MM.1S (cell line): ENCODE results near the gene ATAD5.

Experiments used
- DNase-seq: peaks from one replicate; pipeline ENCODE4 v3.0.0-alpha.2; 2015
- H2AFZ ChIP-seq: fragments of 300-600 bp; sonication (generic); 2 replicates; pipeline ENCODE4 v1.6.0; 2016; ENCODE audit warnings: antibody characterized with exemption, low read length
- H3F3A ChIP-seq: fragments of 300-600 bp; sonication (generic); 2 replicates; pipeline ENCODE4 v1.6.1; 2016; ENCODE audit warnings: mild to moderate bottlenecking, antibody characterized with exemption, low read length, moderate library complexity, mixed read lengths; ENCODE audit not compliant: insufficient read depth
- H3K27ac ChIP-seq: fragments of 300-600 bp; sonication (generic); 2 replicates; pipeline ENCODE4 v1.5.1; 2016; ENCODE audit warnings: mild to moderate bottlenecking, low read length
- H3K27me3 ChIP-seq: fragments of 300-600 bp; sonication (generic); replicated peaks from 2 replicates; pipeline ENCODE4 v1.6.0; 2016; ENCODE audit warnings: low read length; ENCODE audit not compliant: insufficient read depth
- H3K36me3 ChIP-seq: fragments of 300-600 bp; sonication (generic); replicated peaks from 2 replicates; pipeline ENCODE4 v1.6.1; 2016; ENCODE audit warnings: mild to moderate bottlenecking, low read length, mixed read lengths; ENCODE audit not compliant: insufficient read depth
- H3K4me1 ChIP-seq: fragments of 300-600 bp; sonication (generic); 2 replicates; pipeline ENCODE4 v1.6.1; 2016; ENCODE audit warnings: low read length, mixed read lengths
- H3K4me2 ChIP-seq: fragments of 300-600 bp; sonication (generic); 2 replicates; pipeline ENCODE4 v1.6.0; 2016; ENCODE audit warnings: low read depth, low read length
- H3K4me3 ChIP-seq: fragments of 300-600 bp; sonication (generic); 2 replicates; pipeline ENCODE4 v1.5.1; 2016; ENCODE audit warnings: low read length, mixed read lengths
- H3K79me2 ChIP-seq: fragments of 300-600 bp; sonication (generic); 2 replicates; pipeline ENCODE4 v1.6.1; 2016; ENCODE audit warnings: mixed run types, low read length, mixed read lengths
- H3K9ac ChIP-seq: fragments of 300-600 bp; sonication (generic); 2 replicates; pipeline ENCODE4 v1.6.1; 2016; ENCODE audit warnings: low read length, mixed read lengths
- H3K9me2 ChIP-seq: fragments of 300-600 bp; sonication (generic); replicated peaks from 2 replicates; pipeline ENCODE4 v1.6.1; 2016; ENCODE audit warnings: mild to moderate bottlenecking, low read length, mixed read lengths; ENCODE audit not compliant: insufficient read depth
- H3K9me3 ChIP-seq: fragments of 300-600 bp; sonication (generic); replicated peaks from 2 replicates; pipeline ENCODE4 v1.6.1; 2016; ENCODE audit warnings: mild to moderate bottlenecking, low read length, mixed read lengths; ENCODE audit not compliant: insufficient read depth
- H4K20me1 ChIP-seq: fragments of 300-600 bp; sonication (generic); 2 replicates; pipeline ENCODE4 v1.6.1; 2016; ENCODE audit warnings: mild to moderate bottlenecking, low read length, moderate library complexity, mixed read lengths; ENCODE audit not compliant: insufficient read depth
- EZH2 ChIP-seq: fragments of 300-600 bp; sonication (generic); optimal IDR thresholded peaks from 2 replicates; pipeline ENCODE3; 2017; ENCODE audit warnings: low read depth, mild to moderate bottlenecking, antibody characterized with exemption, low read length, mixed read lengths
- EZH2phosphoT487 ChIP-seq: fragments of 300-600 bp; sonication (generic); IDR thresholded peaks from 2 replicates; pipeline ENCODE4 v1.6.1; 2018; ENCODE audit warnings: antibody characterized with exemption, low read length
- TF ChIP-seq, protein P1 (sequence below): fragments of 300-600 bp; sonication (generic); IDR thresholded peaks from 2 replicates; pipeline ENCODE4 v1.5.1; 2016; ENCODE audit warnings: antibody characterized with exemption, low read length, mixed read lengths

The ATAD5 gene

DNA sequence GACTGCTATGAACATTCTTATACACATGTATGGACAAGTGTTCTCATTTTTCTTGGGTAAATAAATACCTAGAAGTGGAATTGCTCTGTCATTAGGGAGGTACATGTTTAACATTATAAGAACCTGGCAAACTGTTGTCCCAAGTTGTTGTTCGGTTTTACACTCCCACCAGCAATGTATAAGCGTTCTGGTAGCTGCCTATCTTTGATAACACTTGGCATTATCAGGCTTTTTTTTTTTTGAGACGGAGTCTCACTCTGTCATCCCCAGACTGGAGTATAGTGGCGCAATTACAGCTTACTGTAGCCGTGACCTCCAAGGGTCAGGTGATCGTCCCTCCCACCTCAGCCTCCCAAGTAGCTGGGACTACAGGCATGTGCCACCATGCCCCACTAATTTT is 16.3 kb downstream of the ATAD5 start:
- H3K4me1 ChIP-seq, result no peaks in the 10 kb centered on the region
- no peaks in the 10 kb centered on the region for H3K9me2 ChIP-seq
- no peak for DNase-seq
- H3K79me2 ChIP-seq, result no peaks in the 10 kb centered on the region
- H3K9ac ChIP-seq, result no peak overlapping the region
- H4K20me1 ChIP-seq, result no peaks in the 10 kb centered on the region
- no peak overlapping the region for H3K4me2 ChIP-seq
- no peak overlapping the region for H2AFZ ChIP-seq
- H3K36me3 ChIP-seq, result peaks cover 3% of the 10 kb centered on the region; the same call in 1 of the 2 replicates
- H3K27me3 ChIP-seq, result no peaks in the 10 kb centered on the region
- no peaks in the 10 kb centered on the region for H3F3A ChIP-seq
- H3K9me3 ChIP-seq, result no peaks in the 10 kb centered on the region
- H3K27ac ChIP-seq, result no peak overlapping the region
- TF ChIP-seq, protein P1, sequence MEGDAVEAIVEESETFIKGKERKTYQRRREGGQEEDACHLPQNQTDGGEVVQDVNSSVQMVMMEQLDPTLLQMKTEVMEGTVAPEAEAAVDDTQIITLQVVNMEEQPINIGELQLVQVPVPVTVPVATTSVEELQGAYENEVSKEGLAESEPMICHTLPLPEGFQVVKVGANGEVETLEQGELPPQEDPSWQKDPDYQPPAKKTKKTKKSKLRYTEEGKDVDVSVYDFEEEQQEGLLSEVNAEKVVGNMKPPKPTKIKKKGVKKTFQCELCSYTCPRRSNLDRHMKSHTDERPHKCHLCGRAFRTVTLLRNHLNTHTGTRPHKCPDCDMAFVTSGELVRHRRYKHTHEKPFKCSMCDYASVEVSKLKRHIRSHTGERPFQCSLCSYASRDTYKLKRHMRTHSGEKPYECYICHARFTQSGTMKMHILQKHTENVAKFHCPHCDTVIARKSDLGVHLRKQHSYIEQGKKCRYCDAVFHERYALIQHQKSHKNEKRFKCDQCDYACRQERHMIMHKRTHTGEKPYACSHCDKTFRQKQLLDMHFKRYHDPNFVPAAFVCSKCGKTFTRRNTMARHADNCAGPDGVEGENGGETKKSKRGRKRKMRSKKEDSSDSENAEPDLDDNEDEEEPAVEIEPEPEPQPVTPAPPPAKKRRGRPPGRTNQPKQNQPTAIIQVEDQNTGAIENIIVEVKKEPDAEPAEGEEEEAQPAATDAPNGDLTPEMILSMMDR, result no peak
- TF ChIP-seq EZH2phosphoT487, result no peak
- TF ChIP-seq EZH2, result no peak
- H3K4me3 ChIP-seq, result no peak overlapping the region

DNA sequence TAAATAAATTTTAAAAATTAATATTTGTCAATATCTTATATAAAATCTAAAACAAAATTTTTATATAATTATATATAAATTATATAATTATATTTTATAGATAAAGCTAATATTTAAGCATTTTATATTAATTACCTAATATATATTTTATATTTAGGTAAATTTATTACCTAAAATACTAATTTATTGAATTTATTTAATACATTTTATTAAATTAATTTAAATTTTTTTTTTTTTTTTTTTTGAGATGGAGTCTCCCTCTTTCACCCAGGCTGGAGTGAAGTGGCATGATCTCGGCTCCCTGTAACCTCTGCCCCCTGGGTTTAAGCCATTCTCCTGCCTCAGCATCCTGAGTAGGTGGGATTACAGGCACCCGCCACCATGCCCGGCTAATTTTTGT is 22.4 kb downstream of the ATAD5 start:
- Histone ChIP-seq H3K36me3 (peaks cover 6% of the 10 kb centered on the region; the same call in 1 of the 2 replicates), H3F3A (no peaks in the 10 kb centered on the region)
- TF ChIP-seq, protein P1, result no peak
- TF ChIP-seq EZH2phosphoT487 (no peak), EZH2 (no peak)

DNA sequence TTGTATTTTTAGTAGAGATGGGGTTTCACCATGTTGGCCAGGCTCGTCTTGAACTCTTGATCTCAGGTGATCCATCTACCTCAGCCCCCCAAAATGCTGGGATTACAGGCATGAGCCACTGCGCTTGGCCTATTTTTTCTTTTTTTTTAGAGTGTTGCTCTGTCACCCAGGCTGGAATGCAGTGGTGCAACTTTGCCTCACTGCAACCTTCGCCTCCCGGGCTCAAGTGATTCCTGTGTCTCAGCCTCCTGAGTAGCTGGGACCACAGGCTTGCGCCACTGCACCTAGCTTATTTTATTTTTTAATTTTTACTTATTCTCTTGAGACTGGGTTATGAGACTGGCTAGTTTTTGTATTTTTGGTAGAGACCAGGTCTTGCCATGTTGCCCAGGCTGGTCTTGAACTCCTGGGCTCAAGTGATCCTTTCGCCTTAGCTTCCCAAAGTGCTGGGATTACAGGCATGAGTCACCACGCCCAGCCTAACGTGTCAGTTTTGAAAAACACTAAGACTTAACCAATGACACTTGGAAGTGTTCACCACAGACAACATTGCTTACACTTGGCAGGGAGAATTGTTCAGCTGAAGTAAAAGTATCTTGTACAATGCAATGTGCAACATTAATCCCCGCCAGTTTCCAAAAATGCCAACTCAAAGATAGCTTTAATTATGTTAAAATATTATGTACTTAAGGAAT is 26.9 kb downstream of the ATAD5 start:
- Histone ChIP-seq H3K4me1 (no peaks in the 10 kb centered on the region), H3K27ac (no peak overlapping the region), H4K20me1 (no peaks in the 10 kb centered on the region), H3K9me3 (no peaks in the 10 kb centered on the region), H3K27me3 (no peaks in the 10 kb centered on the region), H3K4me2 (no peak overlapping the region), H3K9ac (no peak overlapping the region), H3K4me3 (no peak overlapping the region), H3F3A (no peaks in the 10 kb centered on the region), H3K36me3 (peaks cover 3% of the 10 kb centered on the region; the same call in 1 of the 2 replicates), H2AFZ (no peak overlapping the region), H3K79me2 (no peaks in the 10 kb centered on the region), H3K9me2 (no peaks in the 10 kb centered on the region)
- no peak for TF ChIP-seq EZH2
- no peak for TF ChIP-seq EZH2phosphoT487
- TF ChIP-seq, protein P1, result no peak
- DNase-seq, result no peak

More for the DNA sequence above, 22.4 kb downstream of the ATAD5 start:
- Histone ChIP-seq H3K9me3 (no peaks in the 10 kb centered on the region), H3K9ac (no peak overlapping the region), H4K20me1 (no peaks in the 10 kb centered on the region), H2AFZ (no peak overlapping the region), H3K4me2 (no peak overlapping the region), H3K4me1 (no peaks in the 10 kb centered on the region), H3K27me3 (no peaks in the 10 kb centered on the region), H3K27ac (no peak overlapping the region), H3K9me2 (no peaks in the 10 kb centered on the region), H3K79me2 (no peaks in the 10 kb centered on the region), H3K4me3 (no peak overlapping the region)
- DNase-seq, result no peak
